K562 (cell line): ENCODE results near the gene MRI1. TPM values are rescaled to one million over a fixed set of nuclear protein-coding genes. Genes with fewer than 3 reads are reported as not detected.

Source experiments
- ELF4 ChIP-seq: fragments of 450-650 bp; formaldehyde crosslinking; IDR thresholded peaks from 2 replicates; pipeline ENCODE4 v1.4.0; 2022; ENCODE audit warnings: missing genetic modification characterization
- ESRRA ChIP-seq: fragments of 450-650 bp; IDR thresholded peaks from 2 replicates; pipeline ENCODE4 v1.6.1; 2014; ENCODE audit warnings: low read depth, mild to moderate bottlenecking, moderate library complexity, borderline replicate concordance
- HMG20B ChIP-seq: fragments of 250-450 bp; sonication (Bioruptor Pico); IDR thresholded peaks from 2 replicates; pipeline ENCODE4 v1.5.0; 2021; ENCODE audit warnings: mild to moderate bottlenecking
- PHB ChIP-seq: fragments of 250-450 bp; sonication (Bioruptor Pico); IDR thresholded peaks from 2 replicates; pipeline ENCODE4 v1.5.0; 2021
- RBM17 ChIP-seq: fragments of 200-400 bp; formaldehyde crosslinking; IDR thresholded peaks from 2 replicates; pipeline ENCODE4 v1.6.1; 2017; ENCODE audit warnings: low read depth, mild to moderate bottlenecking, low read length, borderline replicate concordance
- SRF ChIP-seq, 2 experiments: fragments of 250-450, 450-650 bp in 1 of 2; sonication (Bioruptor Pico) in 1 of 2; sonication (generic) in 1 of 2; formaldehyde crosslinking; IDR thresholded peaks; 2 replicates each; pipeline versions ENCODE4 v1.5.0 to v1.5.1; 2020 to 2022; ENCODE audit warnings: mild to moderate bottlenecking in 1 of 2, missing genetic modification reagents in 1 of 2
- ZNF24 ChIP-seq: fragments of 450-650 bp; IDR thresholded peaks from 2 replicates; pipeline ENCODE4 v1.6.1; 2016
- ZNF274 ChIP-seq: IDR thresholded peaks from 2 replicates; pipeline ENCODE4 v1.6.1; 2011; ENCODE audit warnings: low read depth, mild to moderate bottlenecking, low read length, moderate library complexity, borderline replicate concordance
- polyA plus RNA-seq, 8 experiments: library from polyadenylated mRNA; depleted of rRNA in 4 of 8; stranded (reverse) in 5 of 8; unstranded in 3 of 8; fragments of >200 nt; fragmentation: Nextera tagmentation in 2 of 8; fragmentation: Illumina TruSeq in 1 of 8; extraction: Ambion mirVana in 2 of 8; extraction: Trizol in 1 of 8; gene quantifications; 2 replicates each; pipeline versions ENCODE4 v1.2.1 to v1.2.3, GENCODE V29; 2011 to 2014; ENCODE audit warnings: inconsistent platforms in 1 of 8, missing spikeins in 1 of 8
- total RNA-seq, 7 experiments: library from RNA; depleted of rRNA in 6 of 7; stranded (reverse); fragments of >200 nt in 6 of 7; fragmentation: Illumina TruSeq in 2 of 7; extraction: Trizol in 2 of 7; gene quantifications; 2 replicates each; pipeline versions ENCODE4 v1.2.1 to v1.2.3, GENCODE V29; 2011 to 2021; ENCODE audit warnings: low replicate concordance in 1 of 7
- TF ChIP-seq, protein P1 (sequence below), 2 experiments: fragments of 150-350 bp in 1 of 2; IDR thresholded peaks; 2 replicates each; pipeline ENCODE4 v1.6.1; 2012 to 2016; ENCODE audit warnings: low read depth in 2 of 2, low read length in 2 of 2, mild to moderate bottlenecking in 1 of 2, moderate library complexity in 1 of 2
- TF ChIP-seq, protein P2 (sequence below): sonication (generic); formaldehyde crosslinking; IDR thresholded peaks from 2 replicates; pipeline ENCODE4 v1.8.0; 2023; ENCODE audit warnings: missing genetic modification reagents, mild to moderate bottlenecking, borderline replicate concordance
- TF ChIP-seq, protein P3 (sequence below): fragments of 450-650 bp; IDR thresholded peaks from 2 replicates; pipeline ENCODE4 v1.6.1; 2018; ENCODE audit warnings: mild to moderate bottlenecking, low read depth; ENCODE audit not compliant: partially characterized antibody
- TF ChIP-seq, protein P4 (sequence below): fragments of 250-450 bp; sonication (Bioruptor Pico); IDR thresholded peaks from 2 replicates; pipeline ENCODE4 v1.4.0; 2020; ENCODE audit warnings: borderline replicate concordance
- TF ChIP-seq, protein P5 (sequence below): fragments of 250-450 bp; sonication (Bioruptor Pico); IDR thresholded peaks from 2 replicates; pipeline ENCODE4 v1.4.0; 2020; ENCODE audit warnings: mild to moderate bottlenecking, moderate library complexity

Gene MRI1
- total and polyA plus RNA-seq, 9 of the 15 experiments (the other 6 are each of a cell fraction or from before 2014, with no cell fraction given): 5.5 to 57.4 (median 28.2) TPM

DNA sequence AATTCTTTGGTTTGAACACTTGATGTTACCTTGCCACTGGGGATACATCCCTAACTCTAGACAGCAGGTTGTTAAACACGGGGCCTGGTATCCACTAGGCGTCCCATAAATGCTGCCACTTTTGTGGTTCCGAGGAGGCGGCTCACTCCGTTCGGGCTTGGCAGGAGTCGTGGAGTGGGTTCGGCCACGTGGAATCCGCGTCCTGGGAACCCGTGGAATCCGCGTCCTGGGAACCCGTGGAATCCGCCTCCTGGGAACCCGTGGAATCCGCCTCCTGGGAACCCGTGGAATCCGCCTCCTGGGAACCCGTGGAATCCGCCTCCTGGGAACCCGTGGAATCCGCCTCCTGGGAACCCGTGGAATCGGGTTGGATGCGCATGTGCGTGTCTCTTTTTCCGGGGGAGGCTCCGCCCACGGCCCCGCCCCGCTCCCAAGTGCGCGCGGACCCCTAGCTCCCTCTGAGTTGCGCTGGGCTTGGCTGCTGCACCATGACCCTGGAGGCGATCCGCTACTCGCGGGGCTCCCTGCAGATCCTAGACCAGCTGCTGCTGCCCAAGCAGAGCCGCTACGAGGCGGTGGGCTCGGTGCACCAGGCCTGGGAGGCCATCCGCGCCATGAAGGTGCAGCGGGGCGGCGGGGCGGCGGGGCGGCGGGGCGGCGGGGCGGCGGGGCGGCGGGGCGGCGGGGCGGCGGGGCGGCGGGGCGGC is at the start of gene MRI1 (continued):
- TF ChIP-seq, protein P1, sequence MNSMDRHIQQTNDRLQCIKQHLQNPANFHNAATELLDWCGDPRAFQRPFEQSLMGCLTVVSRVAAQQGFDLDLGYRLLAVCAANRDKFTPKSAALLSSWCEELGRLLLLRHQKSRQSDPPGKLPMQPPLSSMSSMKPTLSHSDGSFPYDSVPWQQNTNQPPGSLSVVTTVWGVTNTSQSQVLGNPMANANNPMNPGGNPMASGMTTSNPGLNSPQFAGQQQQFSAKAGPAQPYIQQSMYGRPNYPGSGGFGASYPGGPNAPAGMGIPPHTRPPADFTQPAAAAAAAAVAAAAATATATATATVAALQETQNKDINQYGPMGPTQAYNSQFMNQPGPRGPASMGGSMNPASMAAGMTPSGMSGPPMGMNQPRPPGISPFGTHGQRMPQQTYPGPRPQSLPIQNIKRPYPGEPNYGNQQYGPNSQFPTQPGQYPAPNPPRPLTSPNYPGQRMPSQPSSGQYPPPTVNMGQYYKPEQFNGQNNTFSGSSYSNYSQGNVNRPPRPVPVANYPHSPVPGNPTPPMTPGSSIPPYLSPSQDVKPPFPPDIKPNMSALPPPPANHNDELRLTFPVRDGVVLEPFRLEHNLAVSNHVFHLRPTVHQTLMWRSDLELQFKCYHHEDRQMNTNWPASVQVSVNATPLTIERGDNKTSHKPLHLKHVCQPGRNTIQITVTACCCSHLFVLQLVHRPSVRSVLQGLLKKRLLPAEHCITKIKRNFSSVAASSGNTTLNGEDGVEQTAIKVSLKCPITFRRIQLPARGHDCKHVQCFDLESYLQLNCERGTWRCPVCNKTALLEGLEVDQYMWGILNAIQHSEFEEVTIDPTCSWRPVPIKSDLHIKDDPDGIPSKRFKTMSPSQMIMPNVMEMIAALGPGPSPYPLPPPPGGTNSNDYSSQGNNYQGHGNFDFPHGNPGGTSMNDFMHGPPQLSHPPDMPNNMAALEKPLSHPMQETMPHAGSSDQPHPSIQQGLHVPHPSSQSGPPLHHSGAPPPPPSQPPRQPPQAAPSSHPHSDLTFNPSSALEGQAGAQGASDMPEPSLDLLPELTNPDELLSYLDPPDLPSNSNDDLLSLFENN (IDR thresholded peaks at IDR 0.05; ENCODE audit: low read depth in 2 of 2, low read length in 2 of 2): no peak
- TF ChIP-seq ESRRA (no peak), SRF (CRISPR knock-in tag; IDR thresholded peaks at IDR 0.05) (no peak), ZNF274 (no peak), RBM17 (no peak), ZNF24 (no peak), PHB (CRISPR knock-in tag) (no peak), HMG20B (CRISPR knock-in tag) (no peak), ELF4 (no peak)
- TF ChIP-seq, protein P2, sequence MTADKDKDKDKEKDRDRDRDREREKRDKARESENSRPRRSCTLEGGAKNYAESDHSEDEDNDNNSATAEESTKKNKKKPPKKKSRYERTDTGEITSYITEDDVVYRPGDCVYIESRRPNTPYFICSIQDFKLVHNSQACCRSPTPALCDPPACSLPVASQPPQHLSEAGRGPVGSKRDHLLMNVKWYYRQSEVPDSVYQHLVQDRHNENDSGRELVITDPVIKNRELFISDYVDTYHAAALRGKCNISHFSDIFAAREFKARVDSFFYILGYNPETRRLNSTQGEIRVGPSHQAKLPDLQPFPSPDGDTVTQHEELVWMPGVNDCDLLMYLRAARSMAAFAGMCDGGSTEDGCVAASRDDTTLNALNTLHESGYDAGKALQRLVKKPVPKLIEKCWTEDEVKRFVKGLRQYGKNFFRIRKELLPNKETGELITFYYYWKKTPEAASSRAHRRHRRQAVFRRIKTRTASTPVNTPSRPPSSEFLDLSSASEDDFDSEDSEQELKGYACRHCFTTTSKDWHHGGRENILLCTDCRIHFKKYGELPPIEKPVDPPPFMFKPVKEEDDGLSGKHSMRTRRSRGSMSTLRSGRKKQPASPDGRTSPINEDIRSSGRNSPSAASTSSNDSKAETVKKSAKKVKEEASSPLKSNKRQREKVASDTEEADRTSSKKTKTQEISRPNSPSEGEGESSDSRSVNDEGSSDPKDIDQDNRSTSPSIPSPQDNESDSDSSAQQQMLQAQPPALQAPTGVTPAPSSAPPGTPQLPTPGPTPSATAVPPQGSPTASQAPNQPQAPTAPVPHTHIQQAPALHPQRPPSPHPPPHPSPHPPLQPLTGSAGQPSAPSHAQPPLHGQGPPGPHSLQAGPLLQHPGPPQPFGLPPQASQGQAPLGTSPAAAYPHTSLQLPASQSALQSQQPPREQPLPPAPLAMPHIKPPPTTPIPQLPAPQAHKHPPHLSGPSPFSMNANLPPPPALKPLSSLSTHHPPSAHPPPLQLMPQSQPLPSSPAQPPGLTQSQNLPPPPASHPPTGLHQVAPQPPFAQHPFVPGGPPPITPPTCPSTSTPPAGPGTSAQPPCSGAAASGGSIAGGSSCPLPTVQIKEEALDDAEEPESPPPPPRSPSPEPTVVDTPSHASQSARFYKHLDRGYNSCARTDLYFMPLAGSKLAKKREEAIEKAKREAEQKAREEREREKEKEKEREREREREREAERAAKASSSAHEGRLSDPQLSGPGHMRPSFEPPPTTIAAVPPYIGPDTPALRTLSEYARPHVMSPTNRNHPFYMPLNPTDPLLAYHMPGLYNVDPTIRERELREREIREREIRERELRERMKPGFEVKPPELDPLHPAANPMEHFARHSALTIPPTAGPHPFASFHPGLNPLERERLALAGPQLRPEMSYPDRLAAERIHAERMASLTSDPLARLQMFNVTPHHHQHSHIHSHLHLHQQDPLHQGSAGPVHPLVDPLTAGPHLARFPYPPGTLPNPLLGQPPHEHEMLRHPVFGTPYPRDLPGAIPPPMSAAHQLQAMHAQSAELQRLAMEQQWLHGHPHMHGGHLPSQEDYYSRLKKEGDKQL (CRISPR knock-in tag): no peak
- TF ChIP-seq, protein P3, sequence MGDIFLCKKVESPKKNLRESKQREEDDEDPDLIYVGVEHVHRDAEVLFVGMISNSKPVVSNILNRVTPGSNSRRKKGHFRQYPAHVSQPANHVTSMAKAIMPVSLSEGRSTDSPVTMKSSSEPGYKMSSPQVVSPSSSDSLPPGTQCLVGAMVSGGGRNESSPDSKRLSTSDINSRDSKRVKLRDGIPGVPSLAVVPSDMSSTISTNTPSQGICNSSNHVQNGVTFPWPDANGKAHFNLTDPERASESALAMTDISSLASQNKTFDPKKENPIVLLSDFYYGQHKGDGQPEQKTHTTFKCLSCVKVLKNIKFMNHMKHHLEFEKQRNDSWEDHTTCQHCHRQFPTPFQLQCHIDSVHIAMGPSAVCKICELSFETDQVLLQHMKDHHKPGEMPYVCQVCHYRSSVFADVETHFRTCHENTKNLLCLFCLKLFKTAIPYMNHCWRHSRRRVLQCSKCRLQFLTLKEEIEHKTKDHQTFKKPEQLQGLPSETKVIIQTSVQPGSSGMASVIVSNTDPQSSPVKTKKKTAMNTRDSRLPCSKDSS: no peak
- TF ChIP-seq, protein P4, sequence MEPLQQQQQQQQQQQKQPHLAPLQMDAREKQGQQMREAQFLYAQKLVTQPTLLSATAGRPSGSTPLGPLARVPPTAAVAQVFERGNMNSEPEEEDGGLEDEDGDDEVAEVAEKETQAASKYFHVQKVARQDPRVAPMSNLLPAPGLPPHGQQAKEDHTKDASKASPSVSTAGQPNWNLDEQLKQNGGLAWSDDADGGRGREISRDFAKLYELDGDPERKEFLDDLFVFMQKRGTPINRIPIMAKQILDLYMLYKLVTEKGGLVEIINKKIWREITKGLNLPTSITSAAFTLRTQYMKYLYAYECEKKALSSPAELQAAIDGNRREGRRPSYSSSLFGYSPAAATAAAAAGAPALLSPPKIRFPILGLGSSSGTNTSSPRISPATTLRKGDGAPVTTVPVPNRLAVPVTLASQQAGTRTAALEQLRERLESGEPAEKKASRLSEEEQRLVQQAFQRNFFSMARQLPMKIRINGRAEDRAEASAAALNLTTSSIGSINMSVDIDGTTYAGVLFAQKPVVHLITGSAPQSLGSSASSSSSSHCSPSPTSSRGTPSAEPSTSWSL (CRISPR knock-in tag): no peak
- TF ChIP-seq, protein P5, sequence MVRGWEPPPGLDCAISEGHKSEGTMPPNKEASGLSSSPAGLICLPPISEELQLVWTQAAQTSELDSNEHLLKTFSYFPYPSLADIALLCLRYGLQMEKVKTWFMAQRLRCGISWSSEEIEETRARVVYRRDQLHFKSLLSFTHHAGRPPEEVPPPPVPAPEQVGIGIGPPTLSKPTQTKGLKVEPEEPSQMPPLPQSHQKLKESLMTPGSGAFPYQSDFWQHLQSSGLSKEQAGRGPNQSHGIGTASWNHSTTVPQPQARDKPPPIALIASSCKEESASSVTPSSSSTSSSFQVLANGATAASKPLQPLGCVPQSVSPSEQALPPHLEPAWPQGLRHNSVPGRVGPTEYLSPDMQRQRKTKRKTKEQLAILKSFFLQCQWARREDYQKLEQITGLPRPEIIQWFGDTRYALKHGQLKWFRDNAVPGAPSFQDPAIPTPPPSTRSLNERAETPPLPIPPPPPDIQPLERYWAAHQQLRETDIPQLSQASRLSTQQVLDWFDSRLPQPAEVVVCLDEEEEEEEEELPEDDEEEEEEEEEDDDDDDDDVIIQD (CRISPR knock-in tag): no peak
